Sigmoid colon (tissue), 7 donors: ENCODE results near the gene LCE4A. TPM values are rescaled to one million over a fixed set of nuclear protein-coding genes. Genes with fewer than 3 reads are reported as not detected.

Experiments
- DNase-seq: peaks from one replicate; pipeline ENCODE4 v3.0.0-alpha.2; 2019
- H3K27ac ChIP-seq, 4 donors: fragments of 200-600 bp; sonication (generic); one replicate each; pipeline ENCODE4 v1.5.1; 2016 to 2019; ENCODE audit warnings: mild to moderate bottlenecking in 1 of 4
- H3K27me3 ChIP-seq, 3 donors: fragments of 200-600 bp; sonication (generic); one replicate each; pipeline ENCODE4 v1.5.1; 2019; ENCODE audit warnings: mild to moderate bottlenecking in 1 of 3
- H3K36me3 ChIP-seq, 4 donors: fragments of 200-600 bp; sonication (generic); one replicate each; pipeline ENCODE4 v1.5.1; 2016 to 2019
- H3K4me1 ChIP-seq, 4 donors: fragments of 200-600 bp; sonication (generic); one replicate each; pipeline ENCODE4 v1.5.1; 2017 to 2019
- H3K4me3 ChIP-seq, 4 donors: fragments of 200-600 bp; sonication (generic); one replicate each; pipeline ENCODE4 v1.5.1; 2017 to 2019; ENCODE audit warnings: mild to moderate bottlenecking in 2 of 4, moderate library complexity in 1 of 4
- H3K9me3 ChIP-seq, 4 donors: fragments of 200-600 bp in 3 of 4; sonication (generic) in 3 of 4; one replicate each; pipeline versions ENCODE4 v1.5.1 to v1.6.1; 2013 to 2019
- CTCF ChIP-seq, 4 experiments: fragments of 450-650 bp in 3 of 4; fragments of 200-600 bp in 1 of 4; IDR thresholded peaks; one replicate each; pipeline ENCODE4 v1.5.1; 2016 to 2019; ENCODE audit warnings: antibody characterized with exemption in 4 of 4, mild to moderate bottlenecking in 3 of 4, moderate library complexity in 2 of 4
- EP300 ChIP-seq, 4 donors: sonication (generic); formaldehyde crosslinking; IDR thresholded peaks; one replicate each; pipeline ENCODE4 v1.6.1; 2017; ENCODE audit warnings: antibody characterized with exemption in 4 of 4
- POLR2A ChIP-seq, 2 donors: fragments of 450-650 bp; IDR thresholded peaks; one replicate each; pipeline ENCODE4 v1.6.1; 2016; ENCODE audit warnings: antibody characterized with exemption in 2 of 2, mild to moderate bottlenecking in 2 of 2, moderate library complexity in 2 of 2
- POLR2AphosphoS5 ChIP-seq, 4 donors: sonication (generic); formaldehyde crosslinking; IDR thresholded peaks; one replicate each; pipeline ENCODE4 v1.6.1; 2017; ENCODE audit warnings: antibody characterized with exemption in 4 of 4
- WGBS, 2 donors: extraction: QIAGEN DNeasy Blood & Tissue Kit; methylation state at CpG; one replicate each; pipeline ENCODE4 v1.1.7; 2013; 5-methylcytosine and 5-hydroxymethylcytosine counted together
- intact Hi-C: fragments of 100-400 bp; cut with DNase I; formaldehyde crosslinking; loops from one replicate; pipeline ENCODE4 v1.15.1; 2023
- polyA plus RNA-seq, 3 donors: library from polyadenylated mRNA; stranded (reverse); fragments of 200-250 nt; gene quantifications; one replicate each; pipeline ENCODE4 v1.2.3, GENCODE V29; 2013
- total RNA-seq, 4 donors: library from RNA; depleted of rRNA; stranded (reverse); fragments of >200 nt; gene quantifications; one replicate each; pipeline ENCODE4 v1.1.0, GENCODE V29; 2016
- donor health status: healthy with polysubstance abuse.
- donor health status: Bipolar disorder and iron deficiency.
- donor health status: healthy.

Gene LCE4A
- total and polyA plus RNA-seq, 7 donors: not detected

- intact Hi-C loops: no loop called here
- Histone ChIP-seq H3K27me3 (no peaks in the 10 kb centered on the region), H3K4me1 (no peaks in the 10 kb centered on the region), H3K4me3 (no peak overlapping the region), H3K36me3 (no peaks in the 10 kb centered on the region), H3K27ac (no peak overlapping the region), H3K9me3 (no peaks in the 10 kb centered on the region)
- 81 to 83% methylated on average over 6 of the region's 6 CpGs for WGBS, 2 donors
- no peak for DNase-seq
- TF ChIP-seq POLR2AphosphoS5 (IDR thresholded peaks at IDR 0.05) (no peak), CTCF (IDR thresholded peaks at IDR 0.05) (no peak), POLR2A (IDR thresholded peaks at IDR 0.05) (no peak), EP300 (IDR thresholded peaks at IDR 0.05) (no peak)
Observed at GRCh38 chr1:152745765-152746444, 37.9 kb downstream of the LCE4A start.

- DNase-seq: no peak
- H3K27me3 ChIP-seq: no peaks in the 10 kb centered on the region
- WGBS, 2 donors: 29 to 37% methylated on average over 1 of the region's 1 CpG
- TF ChIP-seq POLR2A (IDR thresholded peaks at IDR 0.05) (no peak), EP300 (IDR thresholded peaks at IDR 0.05) (no peak), CTCF (IDR thresholded peaks at IDR 0.05) (no peak), POLR2AphosphoS5 (IDR thresholded peaks at IDR 0.05) (no peak)
- H3K4me3 ChIP-seq: no peak overlapping the region
- H3K9me3 ChIP-seq: no peaks in the 10 kb centered on the region
- intact Hi-C loops: no loop called here
- H3K27ac ChIP-seq: no peak overlapping the region
- H3K4me1 ChIP-seq: no peaks in the 10 kb centered on the region
- H3K36me3 ChIP-seq: no peaks in the 10 kb centered on the region
Observed at GRCh38 chr1:152747831-152748230, 39.9 kb downstream of the LCE4A start.

GRCh38 chr1:152752225-152752624 is 44.3 kb downstream of the LCE4A start:
- TF ChIP-seq CTCF (IDR thresholded peaks at IDR 0.05): no peak
- no peak for TF ChIP-seq POLR2AphosphoS5 (IDR thresholded peaks at IDR 0.05)
- no peak for TF ChIP-seq EP300 (IDR thresholded peaks at IDR 0.05)
- no peak for TF ChIP-seq POLR2A (IDR thresholded peaks at IDR 0.05)
- no peaks in the 10 kb centered on the region for H3K9me3 ChIP-seq
- H3K27ac ChIP-seq: no peak overlapping the region
- no peak overlapping the region for H3K4me3 ChIP-seq
- no peak for DNase-seq
- H3K36me3 ChIP-seq: no peaks in the 10 kb centered on the region
- intact Hi-C loops: no loop called here
- 6 to 33% methylated on average over 1 of the region's 1 CpG for WGBS, 2 donors
- no peaks in the 10 kb centered on the region for H3K4me1 ChIP-seq
- H3K27me3 ChIP-seq: no peaks in the 10 kb centered on the region

GRCh38 chr1:152753586-152753985 is 45.6 kb downstream of the LCE4A start:
- DNase-seq: no peak
- H3K27me3 ChIP-seq: no peaks in the 10 kb centered on the region
- H3K4me3 ChIP-seq: no peak overlapping the region
- intact Hi-C loops: no loop called here
- no peaks in the 10 kb centered on the region for H3K4me1 ChIP-seq
- WGBS, 2 donors: 5 to 40% methylated on average over 1 of the region's 1 CpG
- TF ChIP-seq EP300 (IDR thresholded peaks at IDR 0.05) (no peak), POLR2A (IDR thresholded peaks at IDR 0.05) (no peak), POLR2AphosphoS5 (IDR thresholded peaks at IDR 0.05) (no peak), CTCF (IDR thresholded peaks at IDR 0.05) (no peak)
- no peaks in the 10 kb centered on the region for H3K36me3 ChIP-seq
- H3K9me3 ChIP-seq: no peaks in the 10 kb centered on the region
- no peak overlapping the region for H3K27ac ChIP-seq

DNA sequence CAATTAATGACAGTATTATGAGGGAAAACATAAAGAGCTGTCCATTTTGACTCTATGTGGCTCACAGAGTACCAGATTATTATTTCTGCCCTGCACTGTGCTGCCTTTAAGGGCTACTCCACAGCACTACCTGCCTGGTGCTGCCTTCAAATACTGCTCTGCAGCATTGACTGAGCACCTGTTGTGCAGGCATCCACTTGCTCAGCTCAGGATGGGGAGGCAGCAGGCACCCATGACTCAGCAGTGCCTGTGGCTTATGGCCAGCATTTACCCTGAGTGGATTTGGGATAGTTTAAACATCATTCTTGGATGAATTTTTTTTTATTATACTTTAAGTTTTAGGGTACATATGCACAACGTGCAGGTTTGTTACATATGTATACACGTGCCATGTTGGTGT is 48.9 kb downstream of the LCE4A start:
- TF ChIP-seq POLR2AphosphoS5 (IDR thresholded peaks at IDR 0.05): no peak
- no peak for TF ChIP-seq EP300 (IDR thresholded peaks at IDR 0.05)
- TF ChIP-seq CTCF (IDR thresholded peaks at IDR 0.05): no peak
- TF ChIP-seq POLR2A (IDR thresholded peaks at IDR 0.05): no peak
- intact Hi-C loops: no loop called here
- H3K27ac ChIP-seq: no peak overlapping the region
- H3K4me1 ChIP-seq: no peaks in the 10 kb centered on the region
- no peaks in the 10 kb centered on the region for H3K9me3 ChIP-seq
- DNase-seq: no peak
- no peaks in the 10 kb centered on the region for H3K27me3 ChIP-seq
- H3K4me3 ChIP-seq: no peak overlapping the region
- no peaks in the 10 kb centered on the region for H3K36me3 ChIP-seq
- WGBS, 2 donors: 76 to 79% methylated on average over 2 of the region's 2 CpGs
